Measurements from ENCODE around the gene HSPA2. TPM values are rescaled to one million over a fixed set of nuclear protein-coding genes. Genes with fewer than 3 reads are reported as not detected.
A peak's percentile ranks its signal among the peaks of the same experiment; 100 is the strongest.

HSPA2 gene
- total and polyA plus RNA-seq, 8 donors: 3.3 to 7.2 (median 5.4) TPM

- 89 to 100% methylated on average over 1 of the region's 1 CpG for WGBS, 2 donors
- peaks cover 12 to 20% (median 15%) of the 10 kb centered on the region in 3 donors for H3K4me1 ChIP-seq
- ATAC-seq: no peak
- no peak overlapping the region for H3K27ac ChIP-seq
- intact Hi-C loops (cut with DNase I): no loop called here
- no peaks in the 10 kb centered on the region for H3K9me3 ChIP-seq
- TF ChIP-seq CTCF (IDR thresholded peaks at IDR 0.05): no peak
- no peaks in the 10 kb centered on the region for H3K27me3 ChIP-seq
- DNase-seq: no peak
- H3K4me3 ChIP-seq: no peak overlapping the region
- peaks cover 0 to 7% (median 0%) of the 10 kb centered on the region in 3 donors for H3K36me3 ChIP-seq
- FAIRE-seq: no peak
Observed at GRCh38 chr14:64500088-64500487, 40.5 kb upstream of the HSPA2 start.

- H3K4me1 ChIP-seq: peaks cover 12 to 27% (median 15%) of the 10 kb centered on the region in 3 donors
- FAIRE-seq: no peak
- intact Hi-C loops (cut with DNase I): no loop called here
- H3K27ac ChIP-seq: peak overlapping the region in 3 of 4 donors; percentile 31 to 100 (median 73)
- H3K27me3 ChIP-seq: no peaks in the 10 kb centered on the region
- peak overlapping the region in 1 of 4 donors; percentile 83 for H3K4me3 ChIP-seq
- no peaks in the 10 kb centered on the region for H3K9me3 ChIP-seq
- H3K36me3 ChIP-seq: peaks cover 0 to 7% (median 0%) of the 10 kb centered on the region in 3 donors
- peak in 1 of 4 donors; percentile 2 for ATAC-seq
- 37 to 39% methylated on average over 8 of the region's 8 CpGs for WGBS, 2 donors
- no peak for TF ChIP-seq CTCF (IDR thresholded peaks at IDR 0.05)
- peak in 4 of 6 donors; percentile 17 to 45 (median 32) for DNase-seq
Observed at GRCh38 chr14:64501411-64502171, 39.0 kb upstream of the HSPA2 start.

- Histone ChIP-seq H3K36me3 (peaks cover 0 to 2% (median 0%) of the 10 kb centered on the region in 3 donors), H3K9me3 (no peaks in the 10 kb centered on the region), H3K27ac (peak overlapping the region; percentile 97 to 100 (median 99)), H3K27me3 (no peaks in the 10 kb centered on the region), H3K4me1 (peaks cover 12 to 36% (median 18%) of the 10 kb centered on the region in 3 donors), H3K4me3 (peak overlapping the region; percentile 74 to 88 (median 84))
- DNase-seq (no peak), ATAC-seq (no peak), FAIRE-seq (no peak)
- intact Hi-C loops (cut with DNase I): no loop called here
- no peak for TF ChIP-seq CTCF (IDR thresholded peaks at IDR 0.05)
- 46 to 48% methylated on average over 6 of the region's 6 CpGs for WGBS, 2 donors
Observed at GRCh38 chr14:64502456-64502855, 38.1 kb upstream of the HSPA2 start.

- H3K27me3 ChIP-seq: no peaks in the 10 kb centered on the region
- H3K4me3 ChIP-seq: peak overlapping the region; percentile 74 to 88 (median 84)
- intact Hi-C loops (cut with DNase I): no loop called here
- H3K36me3 ChIP-seq: no peaks in the 10 kb centered on the region
- no peaks in the 10 kb centered on the region for H3K9me3 ChIP-seq
- H3K27ac ChIP-seq: peak overlapping the region; percentile 97 to 100 (median 99)
- ATAC-seq (peak in 2 of 4 donors; percentile 14 to 17), DNase-seq (peak in 3 of 6 donors; percentile 18 to 30 (median 25)), FAIRE-seq (no peak)
- TF ChIP-seq CTCF (IDR thresholded peaks at IDR 0.05): no peak
- 0 to 1% methylated on average over 29 of the region's 29 CpGs for WGBS, 2 donors
- peaks cover 16 to 39% (median 18%) of the 10 kb centered on the region in 3 donors for H3K4me1 ChIP-seq
Observed at GRCh38 chr14:64502887-64503433, 37.6 kb upstream of the HSPA2 start.
